HG02885 (cell line): Measurements from ENCODE around the gene TNFSF13.

ENCODE experiments used
- ATAC-seq: cut with Tn5 transposase; IDR thresholded peaks from one replicate; pipeline ENCODE4 v1.9.1; 2021; ENCODE audit warnings: mild to moderate bottlenecking; ENCODE audit not compliant: unreplicated experiment, poor library complexity

Gene TNFSF13

GRCh38 chr17:7558544-7559319, at the start of gene TNFSF13:
TNFSF13 (plus strand) TSS chr17:7558750; CDS start chr17:7559040, 290 bp downstream.
- no peak for ATAC-seq

- ATAC-seq, result no peak
These were observed 49.7 kb upstream of the TNFSF13 start for GRCh38 chr17:7508846-7509245.

GRCh38 chr17:7509937-7510336, 48.6 kb upstream of the TNFSF13 start:
- no peak for ATAC-seq

- no peak for ATAC-seq
These were observed 47.4 kb upstream of the TNFSF13 start for GRCh38 chr17:7511108-7511507.

GRCh38 chr17:7512105-7512504, 46.4 kb upstream of the TNFSF13 start:
- no peak for ATAC-seq

GRCh38 chr17:7512824-7513540, 45.6 kb upstream of the TNFSF13 start:
- ATAC-seq, result no peak

GRCh38 chr17:7513850-7514419, 44.6 kb upstream of the TNFSF13 start:
- ATAC-seq, result no peak

GRCh38 chr17:7515911-7516610, 42.5 kb upstream of the TNFSF13 start:
- no peak for ATAC-seq

- ATAC-seq, result no peak
These were observed 35.5 kb upstream of the TNFSF13 start for GRCh38 chr17:7523033-7523432.

- no peak for ATAC-seq
These were observed 29.7 kb upstream of the TNFSF13 start for GRCh38 chr17:7528842-7529241.

GRCh38 chr17:7530023-7530900, 28.3 kb upstream of the TNFSF13 start:
- no peak for ATAC-seq

- ATAC-seq, result no peak
These were observed 20.5 kb upstream of the TNFSF13 start for GRCh38 chr17:7538050-7538449.

GRCh38 chr17:7538891-7539545, 19.5 kb upstream of the TNFSF13 start:
- no peak for ATAC-seq

- no peak for ATAC-seq
These were observed 17.4 kb upstream of the TNFSF13 start for GRCh38 chr17:7541074-7541621.

- no peak for ATAC-seq
These were observed 13.6 kb upstream of the TNFSF13 start for GRCh38 chr17:7544911-7545310.

- ATAC-seq, result no peak
These were observed 9.8 kb upstream of the TNFSF13 start, which contains the start of gene TNFSF12 for GRCh38 chr17:7548585-7549400. TNFSF12 (plus strand) TSS chr17:7549058; CDS start chr17:7549154, 96 bp downstream.

GRCh38 chr17:7549401-7550055, 9.0 kb upstream of the TNFSF13 start:
- no peak for ATAC-seq

GRCh38 chr17:7550344-7550743, 8.2 kb upstream of the TNFSF13 start:
- no peak for ATAC-seq
